Body of pancreas (tissue), 4 donors: ENCODE data around the gene TBPL2.

ENCODE experiments used
- CTCF ChIP-seq, 7 experiments: fragments of 450-650 bp in 4 of 7; fragments of 200-600 bp in 3 of 7; sonication (generic) in 3 of 7; IDR thresholded peaks; one replicate each; pipeline ENCODE4 v1.5.1; 2016 to 2019; ENCODE audit warnings: antibody characterized with exemption in 7 of 7
- POLR2A ChIP-seq, 3 donors: fragments of 450-650 bp; IDR thresholded peaks; one replicate each; pipeline ENCODE4 v1.6.1; 2016; ENCODE audit warnings: antibody characterized with exemption in 3 of 3, mild to moderate bottlenecking in 2 of 3

- TF ChIP-seq CTCF (IDR thresholded peaks at IDR 0.05) (no peak), POLR2A (IDR thresholded peaks at IDR 0.05) (no peak)
These were observed 40.6 kb downstream of the TBPL2 start for GRCh38 chr14:55399852-55400251.
